ENCODE data around the gene ATR. TPM values are rescaled to one million over a fixed set of nuclear protein-coding genes. Genes with fewer than 3 reads are reported as not detected.
A peak's percentile ranks its signal among the peaks of the same experiment; 100 is the strongest.
"Not testable (repeated sequence)": the region's sequence is repeated elsewhere in the genome, so short reads cannot be mapped to it uniquely, and the experiment has no call there.

ATR gene
- polyA plus RNA-seq (ENCODE audit: insufficient read length in 12 of 12): 10 to 100 TPM in 9 of 12 donors, 1 to 10 TPM in 2, not detected in 1; 7.3 to 20.5 (median 13.3) TPM
- long read RNA-seq, donor 1: 0 reads
- long read RNA-seq, donor 2: 0 reads
- long read RNA-seq, donor 3: 0 reads
- long read RNA-seq, donor 4: 0 reads
- long read RNA-seq, donor 5: 0 reads
- long read RNA-seq, donor 6: 0 reads
- long read RNA-seq, donor 7, partial matches to known transcripts: 0 of 1 reads
- long read RNA-seq, donor 7, other reads (novel, unspliced or antisense): 0 of 1 reads
- long read RNA-seq, donor 8: 0 reads
- long read RNA-seq, donor 9: 0 reads
- long read RNA-seq, donor 10: 0 reads
- long read RNA-seq, donor 11: 0 reads

DNA sequence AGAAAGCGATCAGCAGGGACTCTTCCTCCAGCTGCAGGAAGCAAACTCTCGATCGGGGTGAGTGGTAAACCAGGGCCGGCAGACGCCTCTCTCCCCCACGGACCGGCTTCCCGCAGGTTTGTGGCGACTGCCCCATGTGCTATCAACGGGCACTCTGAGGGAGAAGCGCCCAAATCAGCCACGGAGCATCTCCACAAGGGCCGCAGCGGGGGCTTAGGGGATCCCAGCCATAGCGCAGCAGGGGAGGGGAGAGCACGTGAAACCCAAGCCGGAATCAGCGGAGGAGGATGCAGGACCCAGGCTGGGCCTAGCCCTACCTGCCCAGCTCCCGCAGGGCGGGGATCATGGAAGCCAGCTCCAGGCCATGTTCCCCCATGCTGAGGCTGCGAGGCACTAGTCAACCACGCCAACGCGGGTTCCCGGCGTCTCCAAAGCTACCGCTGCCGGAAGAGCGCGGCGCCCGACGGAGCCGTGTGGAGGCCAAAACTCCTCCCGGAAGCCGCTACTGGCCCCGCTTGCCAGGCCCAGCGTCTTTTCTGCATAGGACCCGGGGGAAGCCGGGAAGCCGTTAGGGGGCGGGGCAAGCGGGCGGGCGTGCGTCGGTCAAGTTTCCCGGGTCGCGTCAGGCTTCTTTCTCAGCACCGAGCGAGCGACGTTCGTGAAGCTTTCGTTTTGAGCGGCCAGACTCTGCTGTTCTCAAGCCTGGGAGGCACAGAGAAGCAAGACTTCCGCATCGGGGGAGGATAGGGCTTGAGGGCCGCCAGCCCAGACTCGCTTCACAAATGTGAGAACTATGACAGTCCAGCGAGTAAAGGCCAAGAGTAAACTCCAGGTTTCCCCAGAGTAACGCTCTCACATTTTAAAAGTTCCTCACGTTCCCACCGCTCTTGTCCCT is at the start of gene ATR:
Gene ATR (minus strand): TSS at position 405 of the 895 bp plus-strand sequence. CDS start 29 bp downstream, at position 376.
- peak; percentile 97 for DNase-seq

DNA sequence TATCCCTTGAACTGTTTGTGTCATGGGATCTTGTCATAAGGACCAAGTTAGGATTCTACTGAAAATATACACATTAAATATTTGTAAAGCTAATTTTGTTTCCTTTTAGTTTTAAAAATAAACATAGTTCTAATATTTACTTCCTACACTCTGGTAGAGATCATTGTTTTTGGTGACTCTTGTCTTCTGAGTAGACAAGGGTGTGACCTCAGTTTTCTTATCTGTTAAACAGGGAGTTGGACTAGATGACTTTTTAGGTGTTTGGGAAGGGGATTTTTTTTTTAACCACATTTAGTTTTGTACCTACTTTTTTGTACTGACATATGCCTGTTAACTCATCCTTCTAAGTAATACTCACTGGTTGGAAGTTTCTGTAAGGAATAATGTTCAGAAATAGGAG is 48.4 kb upstream of the ATR start:
- DNase-seq: no peak

DNA sequence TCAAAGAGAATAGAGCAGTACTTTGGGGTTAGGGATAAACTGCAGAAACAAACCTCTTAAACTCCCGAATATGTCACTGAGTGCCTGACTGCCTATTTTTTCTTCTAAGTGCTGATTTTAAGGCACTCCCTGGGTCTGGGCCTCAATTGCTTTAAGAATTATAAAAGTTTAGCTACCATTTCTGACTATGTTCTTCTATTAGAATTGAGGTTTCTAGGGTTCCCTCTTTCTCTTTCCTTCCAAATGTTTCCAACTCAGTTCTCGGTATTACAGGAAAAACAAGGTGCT is 46.6 kb upstream of the ATR start:
- DNase-seq: no peak

DNA sequence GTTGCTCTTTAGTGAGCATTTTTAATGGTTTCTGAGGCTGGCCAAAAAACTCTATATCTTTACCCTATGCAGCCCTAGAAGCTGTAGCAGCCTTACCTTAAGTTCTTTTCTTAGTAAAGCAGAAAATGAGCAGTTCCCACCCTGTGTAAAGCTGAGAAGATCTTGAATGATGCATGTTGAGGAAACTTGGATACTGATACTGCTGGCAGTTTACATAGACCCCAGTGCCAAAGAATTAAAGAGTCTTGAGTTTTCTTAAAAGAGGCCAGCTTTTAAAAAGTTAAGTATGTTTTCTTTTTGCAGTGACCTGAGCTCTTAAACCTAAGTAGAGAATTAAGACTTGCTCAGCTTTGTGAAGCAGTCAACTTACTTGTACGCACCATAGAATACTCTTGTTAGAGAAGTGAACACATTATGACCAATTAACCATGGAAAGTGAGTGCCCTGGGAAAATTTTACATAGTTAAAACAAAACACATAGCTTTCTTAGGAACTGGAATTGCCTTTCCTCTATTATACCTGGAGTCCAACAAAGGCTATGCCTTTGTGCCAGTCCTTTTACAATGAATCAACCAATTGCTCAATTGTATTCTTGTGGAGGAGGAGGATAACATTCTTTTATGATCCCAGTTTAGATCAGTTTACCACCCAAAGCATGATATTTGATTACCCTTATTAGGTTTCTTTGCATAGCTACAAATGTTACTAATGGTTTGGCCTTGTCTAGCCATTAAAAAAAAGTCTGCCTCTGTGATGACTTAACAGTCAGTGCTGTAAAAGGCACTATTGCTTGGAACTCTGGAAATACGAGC is 46.0 kb upstream of the ATR start:
- no peak for DNase-seq

DNA sequence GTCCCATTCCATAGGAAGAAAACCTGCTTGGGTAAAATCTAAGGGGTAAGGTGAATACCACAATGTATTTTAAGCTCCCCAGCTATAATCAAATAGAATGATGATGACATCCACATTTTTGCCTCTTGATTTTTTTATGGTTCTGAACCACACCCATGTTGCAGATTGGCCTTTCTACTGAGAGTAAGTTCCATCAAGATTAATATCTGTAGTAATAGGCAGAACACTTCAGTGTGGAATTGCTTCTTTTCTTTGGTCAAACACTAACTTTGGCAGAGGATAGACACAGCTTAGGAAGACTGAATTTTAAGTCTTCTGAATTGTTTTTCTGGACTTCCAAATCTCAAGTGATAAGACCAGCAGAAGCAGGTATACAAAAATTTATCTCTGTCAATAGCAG is 44.7 kb upstream of the ATR start:
- DNase-seq: no peak

DNA sequence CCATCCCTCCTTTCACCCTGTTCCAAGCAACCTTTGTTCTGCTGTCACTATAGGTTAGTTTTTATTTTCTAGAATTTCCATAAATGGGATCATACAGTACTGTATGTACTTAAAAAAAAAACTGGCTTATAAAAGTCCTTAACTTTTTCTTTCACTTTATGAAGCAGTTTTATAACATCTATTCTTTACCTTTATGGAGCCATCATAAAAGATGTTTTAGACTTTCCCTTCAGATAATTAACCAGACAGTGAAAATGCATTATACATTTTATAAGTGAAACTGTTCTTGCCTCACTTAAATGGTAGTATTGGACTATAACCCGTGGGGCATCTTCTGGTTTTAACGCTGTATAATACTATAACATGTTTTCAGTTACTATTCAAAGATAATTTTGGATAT is 43.9 kb upstream of the ATR start:
- DNase-seq: no peak

DNA sequence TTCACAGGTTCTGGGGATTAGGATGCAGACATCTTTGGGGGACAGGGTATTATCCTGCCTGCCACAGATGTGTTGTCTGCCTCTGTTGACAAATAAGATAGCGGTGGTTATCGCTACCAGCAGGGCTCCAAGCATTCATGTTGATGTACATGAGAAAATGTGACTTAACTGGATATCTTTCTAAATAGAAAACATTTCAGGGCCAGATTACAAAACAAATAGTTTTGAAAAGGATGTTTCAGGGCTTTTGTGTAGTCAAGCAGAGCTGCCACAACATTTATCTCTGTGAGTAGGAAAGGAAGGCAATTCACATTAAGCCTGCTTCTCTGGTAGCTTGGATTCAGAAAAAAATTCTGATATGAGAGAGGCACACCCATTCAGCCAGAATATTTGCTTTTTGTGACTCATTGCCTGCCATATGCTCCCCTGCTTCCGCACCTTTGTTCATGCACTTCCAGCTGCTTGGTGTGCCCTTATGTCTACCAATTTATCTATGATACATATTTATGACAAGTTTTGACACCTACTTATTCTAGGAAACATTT is 40.5 kb upstream of the ATR start:
- DNase-seq: no peak

DNA sequence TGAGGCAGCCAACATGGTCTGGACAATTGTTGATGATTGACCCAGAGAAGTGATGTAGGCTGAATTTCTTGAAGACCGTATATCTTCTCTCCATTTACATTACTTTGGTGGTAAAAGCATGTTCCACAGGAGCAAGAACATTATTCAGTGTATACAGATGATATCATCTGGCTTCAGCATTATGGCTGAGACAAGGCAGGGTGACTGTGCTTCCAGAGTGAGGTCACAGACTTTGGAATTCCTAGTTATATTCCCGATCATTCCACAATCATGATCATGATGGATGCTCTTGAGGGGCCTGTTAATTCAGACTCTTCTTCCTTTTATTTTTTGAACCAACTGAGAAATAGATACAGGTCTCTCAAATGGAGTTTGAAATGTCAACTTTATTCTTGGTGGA is 36.6 kb upstream of the ATR start:
- DNase-seq: no peak

DNA sequence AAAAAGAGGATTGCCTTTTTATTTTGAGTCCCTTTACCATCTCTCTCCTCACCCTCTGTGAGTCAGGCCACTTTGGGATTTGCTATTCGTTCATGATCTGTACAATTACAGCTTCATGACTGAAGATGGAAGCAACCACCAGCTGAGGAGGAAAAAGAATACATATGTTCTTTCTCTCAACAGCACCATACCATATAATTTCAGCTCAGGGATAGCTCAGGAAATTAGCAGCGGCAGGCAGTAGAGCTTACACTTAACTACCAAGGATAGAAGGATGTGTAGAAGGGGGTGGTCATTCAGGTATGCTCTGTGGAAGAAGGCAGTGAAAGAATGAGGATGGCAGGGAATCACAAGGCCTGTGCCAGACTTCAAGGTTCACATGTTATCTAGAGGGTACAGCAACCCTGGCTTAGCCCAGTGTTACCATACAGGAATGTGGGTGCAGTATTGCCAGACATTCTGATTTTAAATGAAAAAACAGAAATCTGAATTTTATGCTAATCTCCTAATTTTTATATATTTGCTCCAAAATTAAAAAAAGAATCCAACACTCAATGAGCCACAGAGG is 35.6 kb upstream of the ATR start:
- no peak for DNase-seq

DNA sequence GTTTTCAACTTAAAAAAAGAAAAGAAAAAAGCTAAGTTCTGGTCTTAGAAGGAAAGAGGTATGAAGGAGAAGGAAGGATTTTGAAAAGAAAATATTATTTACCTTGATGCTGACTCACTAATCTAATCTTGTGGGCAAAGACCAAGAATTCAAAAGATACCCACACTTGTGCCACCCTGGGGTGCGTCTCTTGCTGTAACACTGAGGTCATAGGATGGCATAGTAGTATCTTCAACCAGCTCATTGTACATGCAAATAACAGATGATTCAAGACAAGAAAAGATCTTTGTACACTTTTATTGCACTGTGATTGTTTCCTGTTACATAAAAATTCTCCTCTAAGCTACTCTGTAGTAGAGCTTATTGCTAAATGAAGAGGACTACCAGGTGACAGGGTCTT is 35.0 kb upstream of the ATR start:
- no peak for DNase-seq

DNA sequence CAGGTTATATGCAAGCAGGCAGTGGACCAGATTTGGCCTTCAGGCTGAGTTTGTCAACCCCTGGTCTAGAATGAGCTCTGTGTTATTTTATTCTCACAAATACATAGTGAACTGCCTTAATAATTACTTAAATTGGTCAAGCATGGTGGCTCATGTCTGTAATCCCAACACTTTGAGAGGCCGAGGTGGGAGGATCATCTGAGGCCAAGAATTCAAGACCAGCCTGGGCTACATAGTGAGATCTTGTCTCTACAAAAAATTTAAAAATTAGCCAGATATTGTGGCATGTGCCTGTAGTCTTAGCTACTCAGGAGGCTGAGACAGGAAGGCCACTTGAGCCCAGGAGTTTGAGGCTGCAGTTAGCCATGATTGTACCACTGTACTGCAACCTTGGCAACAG is 32.7 kb upstream of the ATR start:
- no peak for DNase-seq

DNA sequence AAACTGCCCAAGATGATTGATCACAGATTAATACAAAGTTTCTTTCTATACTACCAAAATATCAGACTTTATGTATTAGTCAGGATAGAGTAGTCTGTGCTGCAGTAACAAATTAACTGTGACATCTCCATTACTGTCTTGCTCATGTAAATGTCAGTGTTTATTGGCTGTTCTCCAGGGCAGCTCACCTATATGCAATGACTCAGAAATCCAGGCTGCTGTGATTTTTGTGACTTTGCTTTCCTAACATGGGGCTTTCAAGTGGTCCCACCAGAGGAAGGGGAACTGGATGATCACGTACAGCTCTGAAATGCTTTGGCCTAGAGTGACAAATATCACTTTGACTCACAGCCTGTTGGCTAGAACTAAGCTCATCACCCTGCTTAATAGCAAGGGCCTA is 30.6 kb upstream of the ATR start:
- DNase-seq: no peak

DNA sequence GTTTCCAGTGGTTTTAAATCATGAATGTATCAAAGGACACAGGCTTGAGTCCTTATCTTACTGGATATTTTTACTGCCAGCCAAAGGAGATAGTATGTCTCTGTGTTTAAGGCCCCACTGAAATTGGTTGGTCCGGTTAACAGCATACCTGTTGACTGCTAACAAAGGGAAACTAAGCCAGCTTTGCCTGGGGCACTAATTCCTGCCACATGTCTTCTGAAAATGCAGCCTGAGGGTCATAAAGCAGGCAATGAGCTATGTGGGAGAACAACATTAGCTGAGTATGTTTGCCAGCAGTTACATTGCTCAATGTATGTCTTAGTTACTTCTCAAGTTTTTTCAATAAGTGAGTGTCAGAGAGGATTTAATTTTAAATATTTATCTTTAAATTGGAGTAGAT is 30.1 kb upstream of the ATR start:
- DNase-seq: no peak

DNA sequence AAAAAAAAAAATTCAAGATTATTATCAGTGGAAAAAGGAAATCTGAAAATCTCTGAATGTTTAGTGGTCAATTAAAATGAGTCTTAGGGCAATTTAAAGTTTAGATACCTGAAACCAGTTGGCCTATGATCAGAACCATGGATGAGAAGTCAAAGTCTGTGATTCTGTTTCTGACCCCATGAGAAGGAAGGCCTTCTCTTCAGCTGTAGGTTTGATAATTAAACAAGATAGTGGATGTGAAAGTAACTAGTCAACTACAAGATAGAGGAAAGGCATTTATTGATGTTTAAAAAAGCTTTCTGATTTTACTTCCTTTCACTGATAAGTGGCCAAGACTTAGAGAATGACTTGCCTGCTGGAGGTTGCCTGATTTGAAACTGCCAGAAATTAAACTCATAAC is 26.4 kb upstream of the ATR start:
- no peak for DNase-seq

DNA sequence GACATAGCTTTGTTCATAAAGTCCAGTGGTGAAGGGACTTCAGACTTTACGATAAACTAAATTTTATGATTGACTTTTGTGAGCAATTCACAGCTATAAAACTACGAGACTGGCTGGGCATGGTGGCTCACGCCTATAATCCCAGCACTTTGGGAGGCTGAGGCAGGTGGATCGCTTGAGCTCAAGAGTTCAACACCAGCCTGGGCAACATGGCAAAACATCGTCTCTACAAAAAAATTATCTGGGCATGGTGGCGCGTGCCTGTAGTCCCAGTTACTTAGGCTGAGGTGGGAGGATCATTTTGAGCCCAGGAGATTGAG is 24.8 kb upstream of the ATR start:
- not testable (repeated sequence) for DNase-seq

DNA sequence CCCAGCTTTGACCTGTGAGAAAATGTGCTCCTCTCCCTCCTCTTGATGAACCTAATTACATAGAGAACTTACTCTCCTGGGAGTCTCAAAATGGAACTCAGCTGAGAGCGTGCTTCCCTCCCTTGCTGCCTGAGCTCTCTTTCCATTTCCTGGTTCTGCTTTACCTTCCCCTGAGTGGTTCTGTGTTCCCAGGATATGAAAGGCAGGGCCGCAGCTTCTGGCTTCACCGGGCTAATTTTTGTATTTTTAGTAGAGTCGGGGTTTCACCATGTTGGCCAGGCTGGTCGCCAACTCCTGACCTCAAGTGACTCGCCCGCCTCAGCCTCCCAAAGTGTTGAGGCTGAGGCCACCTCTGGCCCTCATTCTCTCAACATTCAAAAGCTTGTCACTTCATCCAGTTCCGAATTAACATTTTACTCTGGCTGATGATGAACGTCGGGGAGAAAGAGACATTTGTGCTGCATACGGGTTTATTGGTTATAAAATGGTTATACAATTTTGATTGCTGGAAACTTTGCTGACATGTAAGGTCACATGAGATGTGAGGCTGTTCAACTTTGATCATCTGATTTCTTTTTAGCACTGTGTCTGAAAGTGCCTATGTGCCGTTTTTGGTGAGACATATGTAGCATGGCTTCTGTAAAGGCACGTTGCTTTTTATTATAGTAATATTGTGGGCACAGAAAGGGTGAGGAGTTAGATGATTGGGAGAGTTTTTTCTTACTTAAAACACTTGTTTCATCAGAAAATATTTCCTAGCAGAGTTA is 24.3 kb upstream of the ATR start:
- DNase-seq: no peak

DNA sequence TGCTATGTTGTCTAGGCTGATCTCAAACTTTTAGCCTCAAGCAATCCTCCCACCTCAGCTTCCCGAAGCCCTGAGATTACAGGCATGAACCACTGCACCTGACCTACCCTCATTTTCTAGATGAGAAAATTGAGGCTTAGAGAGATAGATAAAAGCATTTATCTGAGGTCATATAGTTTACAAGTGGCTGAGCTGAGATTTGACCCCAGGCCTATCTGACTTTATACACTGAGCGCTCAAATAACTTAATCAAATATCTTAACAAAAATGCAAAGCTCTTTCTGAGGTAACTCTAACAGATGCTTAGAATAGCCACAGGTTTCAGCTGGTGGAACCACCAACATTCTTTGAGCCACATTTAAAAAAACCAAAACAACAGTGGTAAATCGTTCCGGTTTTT is 23.2 kb upstream of the ATR start:
- no peak for DNase-seq

DNA sequence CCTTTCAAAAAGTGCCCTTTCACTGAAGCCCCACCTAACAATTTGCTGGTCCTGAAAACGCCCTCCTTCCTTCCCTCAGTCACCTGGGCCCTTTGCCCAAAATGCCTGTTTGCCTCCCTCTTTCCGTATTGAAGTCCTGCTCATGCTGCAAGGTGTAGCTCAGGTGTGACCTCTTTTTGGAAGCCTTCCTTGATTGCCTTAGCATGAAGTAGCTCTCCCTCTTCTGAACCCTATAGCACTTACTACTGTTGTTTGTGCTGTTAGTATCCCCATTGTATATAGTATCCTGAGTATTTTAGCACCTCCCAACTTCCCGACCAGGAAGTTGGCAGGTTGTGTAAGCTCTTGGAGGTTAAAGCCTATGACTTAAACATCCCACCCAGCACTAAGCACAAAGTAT is 19.4 kb upstream of the ATR start:
- no peak for DNase-seq

DNA sequence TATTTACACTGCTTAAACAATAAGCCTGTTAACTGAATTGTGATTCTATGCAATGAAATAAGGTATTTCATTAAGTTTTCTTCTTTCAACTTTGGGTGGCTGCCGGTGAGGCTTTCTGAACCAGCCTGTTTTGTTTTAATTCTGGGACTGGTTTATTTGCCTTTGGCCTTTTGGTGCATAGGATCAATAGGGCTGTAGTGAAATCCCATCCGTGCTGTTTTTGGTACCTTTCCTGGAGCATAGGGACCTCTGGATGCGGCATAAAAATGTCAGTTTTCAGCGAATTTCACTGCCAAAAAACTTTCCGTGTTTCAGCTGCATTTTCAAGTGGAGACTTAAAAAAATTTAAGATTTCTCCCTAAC is 18.2 kb upstream of the ATR start:
- no peak for DNase-seq

DNA sequence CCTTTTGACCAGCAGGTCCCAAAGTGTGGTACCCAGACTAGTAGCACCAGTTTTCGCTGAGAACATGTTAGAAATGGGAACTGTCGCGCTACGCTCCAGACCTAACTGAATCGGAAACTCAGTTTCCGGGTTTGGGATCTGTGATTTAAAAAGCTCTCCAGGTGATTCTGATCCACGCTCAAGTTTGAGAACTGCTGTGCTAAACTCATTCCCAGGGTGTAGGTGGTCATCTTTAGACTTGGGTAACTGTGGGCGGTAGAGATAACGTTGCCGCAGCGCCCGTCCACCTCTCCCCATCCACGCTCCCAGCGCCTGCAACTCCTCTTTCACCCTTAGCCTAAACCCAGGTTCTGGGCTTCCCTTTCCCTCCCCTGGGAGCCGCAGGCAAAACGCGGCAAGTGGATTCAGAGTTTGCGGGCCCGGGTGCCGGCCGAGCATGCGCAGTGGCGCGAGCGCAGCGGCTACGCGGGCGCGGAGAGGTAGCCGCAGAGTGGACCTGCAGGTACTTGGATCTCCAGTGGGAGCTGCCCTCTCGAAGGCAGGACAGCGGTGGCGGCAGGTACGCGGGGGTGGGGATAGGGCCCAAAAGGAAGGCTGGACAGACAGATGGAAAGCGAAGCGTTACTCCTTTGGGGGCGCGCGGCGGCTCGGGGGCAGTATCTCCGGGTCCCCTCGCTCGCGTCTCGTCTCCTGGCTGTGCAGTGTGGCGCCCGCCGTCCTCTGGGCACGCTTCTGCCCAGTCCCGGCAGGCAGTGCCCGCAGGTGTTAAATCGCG is 17.6 kb upstream of the ATR start, which contains the start of gene PLS1:
Gene PLS1 (plus strand): TSS at position 443 of the 775 bp plus-strand sequence. CDS start 67,845 bp downstream, outside the sequence.
- peak; percentile 69 for DNase-seq

DNA sequence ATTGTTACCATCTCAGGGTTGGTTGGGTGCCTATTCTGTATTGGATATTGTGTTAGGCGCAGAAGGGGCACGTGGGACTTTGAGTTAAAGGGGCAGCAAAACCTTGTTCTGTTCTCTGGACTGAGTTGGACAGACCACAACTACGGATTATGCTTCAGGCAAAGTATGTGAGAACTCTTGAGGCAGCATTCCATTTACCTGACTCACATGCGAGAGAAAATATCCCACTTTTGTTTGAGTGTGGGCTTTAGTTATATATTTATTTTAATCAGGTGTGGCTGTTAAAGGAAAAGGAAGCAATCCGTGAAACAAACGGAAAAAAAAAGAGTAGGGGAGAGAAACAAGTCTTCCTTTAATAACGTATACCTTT is 17.0 kb upstream of the ATR start:
- DNase-seq: no peak
